Tibial artery (tissue), 4 donors: ENCODE measurements around the gene FARSB.

ENCODE experiments used
- DNase-seq, 2 donors: peaks; one replicate each; pipeline ENCODE4 v3.0.0-alpha.2; 2019
- H3K27ac ChIP-seq, 2 donors: fragments of 200-600 bp; sonication (generic) in 1 of 2; 1 replicate in 1 of 2; 2 replicates in 1 of 2; pipeline ENCODE4 v1.5.1; 2018 to 2019; ENCODE audit warnings: mild to moderate bottlenecking in 1 of 2
- H3K27me3 ChIP-seq, 2 donors: fragments of 200-600 bp; sonication (generic) in 1 of 2; one replicate each; pipeline versions ENCODE4 v1.5.1 to v1.6.0; 2016 to 2019
- H3K36me3 ChIP-seq, 3 donors: fragments of 200-600 bp; sonication (generic) in 2 of 3; one replicate each; pipeline ENCODE4 v1.5.1; 2016 to 2019; ENCODE audit warnings: mild to moderate bottlenecking in 2 of 3
- H3K4me1 ChIP-seq, 4 donors: fragments of 200-600 bp; sonication (generic) in 2 of 4; 1 replicate in 3 of 4; 2 replicates in 1 of 4; pipeline ENCODE4 v1.5.1; 2016 to 2019
- H3K4me3 ChIP-seq, 2 donors: fragments of 200-600 bp; sonication (generic) in 1 of 2; 1 replicate in 1 of 2; 2 replicates in 1 of 2; pipeline ENCODE4 v1.5.1; 2018 to 2019; ENCODE audit warnings: mild to moderate bottlenecking in 2 of 2
- H3K9me3 ChIP-seq, 3 donors: fragments of 200-600 bp; sonication (generic) in 1 of 3; one replicate each; pipeline ENCODE4 v1.5.1; 2016 to 2019
- intact Hi-C: fragments of 100-400 bp; cut with DNase I; formaldehyde crosslinking; loops from one replicate; pipeline ENCODE4 v1.15.0; 2023; ENCODE audit warnings: low total_unique reads
- TF ChIP-seq, protein P1 (sequence below), 2 experiments: fragments of 200-600 bp in 1 of 2; fragments of 450-650 bp in 1 of 2; IDR thresholded peaks; one replicate each; pipeline ENCODE4 v1.5.1; 2017 to 2019; ENCODE audit warnings: antibody characterized with exemption in 2 of 2, mild to moderate bottlenecking in 1 of 2, moderate library complexity in 1 of 2

Gene FARSB

DNA sequence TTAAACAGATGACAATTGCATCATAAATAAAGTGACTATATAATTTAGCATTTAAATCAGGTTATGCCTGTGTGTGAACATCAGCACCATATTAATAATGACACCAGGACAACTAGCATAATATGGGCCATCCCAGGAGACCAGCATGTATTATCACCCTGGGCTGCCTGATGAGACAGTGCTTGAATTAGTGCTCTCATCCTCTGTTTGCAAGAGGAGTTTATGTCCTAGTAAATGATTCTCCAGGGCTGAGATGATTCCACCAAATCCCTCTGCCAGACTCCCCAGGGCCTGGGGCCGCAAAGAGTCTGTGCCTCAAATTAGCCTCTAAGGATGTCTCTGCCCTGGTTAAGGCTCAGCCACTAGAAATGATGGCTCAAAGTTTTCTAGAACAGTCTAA lies 133.8 kb downstream of the FARSB start:
- Histone ChIP-seq H3K27ac (no peak overlapping the region), H3K4me3 (no peak overlapping the region), H3K4me1 (no peaks in the 10 kb centered on the region), H3K9me3 (no peaks in the 10 kb centered on the region), H3K27me3 (no peaks in the 10 kb centered on the region), H3K36me3 (no peaks in the 10 kb centered on the region)
- DNase-seq: no peak
- TF ChIP-seq, protein P1, sequence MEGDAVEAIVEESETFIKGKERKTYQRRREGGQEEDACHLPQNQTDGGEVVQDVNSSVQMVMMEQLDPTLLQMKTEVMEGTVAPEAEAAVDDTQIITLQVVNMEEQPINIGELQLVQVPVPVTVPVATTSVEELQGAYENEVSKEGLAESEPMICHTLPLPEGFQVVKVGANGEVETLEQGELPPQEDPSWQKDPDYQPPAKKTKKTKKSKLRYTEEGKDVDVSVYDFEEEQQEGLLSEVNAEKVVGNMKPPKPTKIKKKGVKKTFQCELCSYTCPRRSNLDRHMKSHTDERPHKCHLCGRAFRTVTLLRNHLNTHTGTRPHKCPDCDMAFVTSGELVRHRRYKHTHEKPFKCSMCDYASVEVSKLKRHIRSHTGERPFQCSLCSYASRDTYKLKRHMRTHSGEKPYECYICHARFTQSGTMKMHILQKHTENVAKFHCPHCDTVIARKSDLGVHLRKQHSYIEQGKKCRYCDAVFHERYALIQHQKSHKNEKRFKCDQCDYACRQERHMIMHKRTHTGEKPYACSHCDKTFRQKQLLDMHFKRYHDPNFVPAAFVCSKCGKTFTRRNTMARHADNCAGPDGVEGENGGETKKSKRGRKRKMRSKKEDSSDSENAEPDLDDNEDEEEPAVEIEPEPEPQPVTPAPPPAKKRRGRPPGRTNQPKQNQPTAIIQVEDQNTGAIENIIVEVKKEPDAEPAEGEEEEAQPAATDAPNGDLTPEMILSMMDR (IDR thresholded peaks at IDR 0.05): no peak
- intact Hi-C loops: loop anchor here (5.0 kb wide), 1 partner anchor 300 kb away; no protein-coding TSS in a partner anchor

DNA sequence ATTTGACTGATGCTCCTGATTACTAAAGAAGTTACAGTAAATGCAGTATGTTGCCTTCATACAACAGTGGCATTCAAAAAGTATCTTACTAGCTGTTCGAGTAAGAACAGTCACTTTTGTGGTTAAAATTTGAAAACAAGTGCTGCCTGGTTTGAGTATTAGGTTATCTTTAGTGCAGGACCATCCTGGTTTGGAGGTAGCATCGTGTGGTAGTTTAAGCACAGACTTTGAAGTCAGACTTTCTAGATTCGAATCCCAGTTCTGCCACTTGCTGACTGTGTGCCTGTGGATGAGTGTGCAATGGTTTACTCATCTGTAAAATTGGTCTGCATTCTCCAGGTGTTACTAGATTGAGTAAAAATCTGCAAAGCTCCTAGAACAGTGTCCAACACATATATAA lies 134.8 kb downstream of the FARSB start:
- DNase-seq: no peak
- intact Hi-C loops: loop anchor here (5.0 kb wide), 1 partner anchor 299 kb away; no protein-coding TSS in a partner anchor
- Histone ChIP-seq H3K9me3 (no peaks in the 10 kb centered on the region), H3K4me3 (no peak overlapping the region), H3K27ac (no peak overlapping the region), H3K4me1 (no peaks in the 10 kb centered on the region), H3K27me3 (no peaks in the 10 kb centered on the region), H3K36me3 (no peaks in the 10 kb centered on the region)
- TF ChIP-seq, protein P1 (IDR thresholded peaks at IDR 0.05): no peak
